ENCODE results near the gene ALX3. TPM values are rescaled to one million over a fixed set of nuclear protein-coding genes. Genes with fewer than 3 reads are reported as not detected.
A peak's percentile ranks its signal among the peaks of the same experiment; 100 is the strongest.

ALX3 gene
- total and polyA plus RNA-seq, 2 of the 4 experiments (the other 2 are of a cell fraction) = not detected

GRCh38 chr1:110083061-110083865, 12.8 kb upstream of the ALX3 start:
- dilution Hi-C loops (cut with HindIII; ENCODE audit: low sequenced_read_pairs, unreplicated experiment) (no loop called here), intact Hi-C loops (cut with micrococcal nuclease) (no loop called here), in situ Hi-C loops (cut with MboI; ENCODE audit: low sequenced_read_pairs) (no loop called here)
- peaks cover 80% of the 10 kb centered on the region for H3K27me3 ChIP-seq (ENCODE audit: control insufficient read depth, insufficient read depth, low read length)
- DNase-seq (no peak), ATAC-seq (ENCODE audit: low read depth) (no peak)
- no peak overlapping the region for H3K4ac ChIP-seq (ENCODE audit: low read depth, low read length)
- no peak overlapping the region for H3K56ac ChIP-seq (ENCODE audit: extremely low read depth, insufficient read depth, low read length)
- no peak overlapping the region for H3K9ac ChIP-seq (ENCODE audit: low read depth, low read length)
- no peak overlapping the region for H2BK20ac ChIP-seq (ENCODE audit: low read depth, low read length)
- WGBS, 2 experiments (ENCODE audit: extremely low coverage in 2 of 2, insufficient read length in 1 of 2) = 20% methylated on average over 1 of the region's 15 CpGs; no CpG with 5 or more reads in 1 of the 2 experiments
- BruUV-seq (replicated peaks) = no TSS peak
- no peaks in the 10 kb centered on the region for H4K20me1 ChIP-seq (ENCODE audit: insufficient read depth, low read length)
- no peak overlapping the region for H2BK120ac ChIP-seq (ENCODE audit: low read depth, low read length)
- no peaks in the 10 kb centered on the region; the same call in none of the 2 replicates for H3K4me1 ChIP-seq (ENCODE audit: control insufficient read depth, insufficient read depth, low read length)
- H3K4me2 ChIP-seq (ENCODE audit: low read depth, low read length) = no peak overlapping the region
- H3K79me1 ChIP-seq (ENCODE audit: low read depth in 1 of 2, low read length in 2 of 2) = no peaks in the 10 kb centered on the region
- no peak overlapping the region for H4K5ac ChIP-seq (ENCODE audit: low read depth, low read length)
- no peak overlapping the region for H4K8ac ChIP-seq (ENCODE audit: low read depth in 2 of 2, low read length in 2 of 2)
- no peak overlapping the region for H2AFZ ChIP-seq (replicated peaks; ENCODE audit: low read length, poor library complexity)
- no peak overlapping the region for H2AK9ac ChIP-seq (replicated peaks; ENCODE audit: low read depth, low read length, poor library complexity)
- H3K18ac ChIP-seq (ENCODE audit: low read depth, low read length) = no peak overlapping the region
- peaks cover 9% of the 10 kb centered on the region for H3K9me3 ChIP-seq (ENCODE audit: control insufficient read depth, insufficient read depth, low read length)
- TF ChIP-seq FOS (IDR thresholded peaks at IDR 0.05; ENCODE audit: low read depth, low read length) (no peak), BHLHE40 (IDR thresholded peaks at IDR 0.05; ENCODE audit: low read depth, low read length) (no peak), MAFK (IDR thresholded peaks at IDR 0.05; ENCODE audit: low read depth, low read length) (no peak), NFE2L2 (IDR thresholded peaks at IDR 0.05; ENCODE audit: low read depth, low read length) (no peak), SMC3 (IDR thresholded peaks at IDR 0.05; ENCODE audit: low read depth, low read length) (no peak), ELK1 (IDR thresholded peaks at IDR 0.05; ENCODE audit: borderline replicate concordance, low read depth, low read length) (no peak), CEBPB (IDR thresholded peaks at IDR 0.05; ENCODE audit: low read depth, low read length) (no peak), RFX5 (IDR thresholded peaks at IDR 0.05; ENCODE audit: low read depth, low read length) (no peak), CTCF (conservative IDR thresholded peaks at IDR 0.05; ENCODE audit: low read depth, low read length) (no peak), CHD1 (IDR thresholded peaks at IDR 0.05; ENCODE audit: low read depth, low read length) (no peak), RCOR1 (IDR thresholded peaks at IDR 0.05; ENCODE audit: insufficient replicate concordance, low read length) (no peak), POLR2A (IDR thresholded peaks at IDR 0.05; ENCODE audit: low read depth, low read length) (no peak), USF2 (IDR thresholded peaks at IDR 0.05; ENCODE audit: low read depth, low read length) (no peak), MAZ (IDR thresholded peaks at IDR 0.05; ENCODE audit: borderline replicate concordance, low read depth, low read length) (no peak)
- ChIA-PET CTCF (no interaction called here), POLR2A (ENCODE audit: unreplicated experiment) (no interaction called here)
- H2AK5ac ChIP-seq (ENCODE audit: low read depth, low read length) = no peak overlapping the region
- no peak overlapping the region for H3K14ac ChIP-seq (replicated peaks; ENCODE audit: low read depth, low read length)
- no peak overlapping the region for H2BK15ac ChIP-seq (ENCODE audit: low read depth, low read length)
- H3K9me1 ChIP-seq (ENCODE audit: insufficient read depth, low read length) = no peaks in the 10 kb centered on the region
- no peak overlapping the region for H2BK5ac ChIP-seq (ENCODE audit: low read depth, low read length, poor library complexity, severe bottlenecking)
- no peaks in the 10 kb centered on the region for H3K36me3 ChIP-seq (ENCODE audit: control insufficient read depth, insufficient read depth, low read length)
- no peak overlapping the region for H4K91ac ChIP-seq (ENCODE audit: insufficient read depth, low read depth, low read length)
- no peak overlapping the region for H3K27ac ChIP-seq (ENCODE audit: insufficient read depth, low read length)
- no peak overlapping the region for H3K4me3 ChIP-seq (ENCODE audit: insufficient read depth, low read depth, low read length)
- peak overlapping the region; percentile 8; the same call in 1 of the 2 replicates for H3K23ac ChIP-seq (ENCODE audit: low read depth, low read length)
